Natural killer cell (primary cell): ENCODE measurements around the gene CD34. TPM values are rescaled to one million over a fixed set of nuclear protein-coding genes. Genes with fewer than 3 reads are reported as not detected.

Source experiments
- ATAC-seq, 3 donors: fragments of 150-1000 bp in 2 of 3; fragments of 200-7000 bp in 1 of 3; cut with Tn5 transposase; 1 replicate in 1 of 3; 2 replicates in 2 of 3; pipeline ENCODE4 v1.10.0; 2021; ENCODE audit warnings: mild to moderate bottlenecking in 2 of 3, moderate library complexity in 2 of 3
- DNase-seq, 2 donors: peaks; one replicate each; pipeline versions ENCODE4 v3.0.0 to v3.0.0-alpha.2; 2013 to 2021; ENCODE audit warnings: mixed read lengths in 1 of 2
- H3K27ac ChIP-seq: one replicate; pipeline ENCODE4 v1.5.1; 2013; ENCODE audit warnings: mild to moderate bottlenecking, low read length
- H3K27me3 ChIP-seq: one replicate; pipeline ENCODE4 v1.6.1; 2013; ENCODE audit warnings: low read length; ENCODE audit not compliant: control insufficient read depth, insufficient read depth
- H3K36me3 ChIP-seq: one replicate; pipeline ENCODE4 v1.6.1; 2013; ENCODE audit warnings: low read length; ENCODE audit not compliant: control insufficient read depth, insufficient read depth
- H3K4me1 ChIP-seq: one replicate; pipeline ENCODE4 v1.6.1; 2013; ENCODE audit warnings: low read length; ENCODE audit not compliant: control insufficient read depth, insufficient read depth
- H3K4me3 ChIP-seq: one replicate; pipeline ENCODE4 v1.5.1; 2013; ENCODE audit warnings: low read length
- H3K9me3 ChIP-seq: one replicate; pipeline ENCODE4 v1.6.1; 2013; ENCODE audit warnings: low read length; ENCODE audit not compliant: control insufficient read depth, insufficient read depth
- H3K27ac Mint-ChIP-seq, 2 donors: one replicate each; pipeline ENCODE4 v1.8.0; 2022; ENCODE audit warnings: mild to moderate bottlenecking in 2 of 2, mixed read lengths in 2 of 2, moderate library complexity in 1 of 2
- H3K27me3 Mint-ChIP-seq, 2 donors: one replicate each; pipeline ENCODE4 v1.8.0; 2022; ENCODE audit warnings: low read depth in 2 of 2, mixed read lengths in 2 of 2
- H3K36me3 Mint-ChIP-seq: one replicate; pipeline ENCODE4 v1.8.0; 2022; ENCODE audit warnings: mixed read lengths
- H3K4me1 Mint-ChIP-seq, 2 donors: one replicate each; pipeline ENCODE4 v1.8.0; 2022; ENCODE audit warnings: mixed read lengths in 2 of 2
- H3K4me3 Mint-ChIP-seq: one replicate; pipeline ENCODE4 v1.8.0; 2022; ENCODE audit warnings: mild to moderate bottlenecking, moderate library complexity, mixed read lengths
- H3K9me3 Mint-ChIP-seq, 2 donors: one replicate each; pipeline ENCODE4 v1.8.0; 2022; ENCODE audit warnings: mixed read lengths in 2 of 2
- CTCF ChIP-seq: fragments of 200-600 bp; IDR thresholded peaks from one replicate; pipeline ENCODE4 v1.8.0; 2022; ENCODE audit warnings: antibody characterized with exemption
- WGBS: methylation state at CpG from one replicate; pipeline ENCODE4 v1.1.7; 2013; ENCODE audit warnings: missing lambda C conversion rate; ENCODE audit not compliant: insufficient coverage; 5-methylcytosine and 5-hydroxymethylcytosine counted together
- intact Hi-C: fragments of 100-400 bp; cut with micrococcal nuclease; formaldehyde crosslinking; loops from one replicate; pipeline ENCODE4 v1.14.2; 2022
- total RNA-seq, 4 donors: library from RNA; stranded (reverse); fragments of 120-200 nt in 1 of 4; gene quantifications; one replicate each; pipeline versions ENCODE4 v1.2.3 to v1.2.4, GENCODE V29; 2013 to 2022

The CD34 gene
- total RNA-seq, 3 donors from 2014 or later (not counting 1 experiment from before 2014, with no cell fraction given) = 0.14 to 0.30 TPM; not detected in 1

- Histone ChIP-seq H3K27ac (no peak overlapping the region), H3K4me3 (no peak overlapping the region), H3K36me3 (peaks cover 4% of the 10 kb centered on the region), H3K9me3 (no peaks in the 10 kb centered on the region), H3K4me1 (peaks cover 20% of the 10 kb centered on the region), H3K27me3 (no peaks in the 10 kb centered on the region)
- DNase-seq (no peak), ATAC-seq (no peak)
- no peak for TF ChIP-seq CTCF
- H3K36me3 Mint-ChIP-seq = no peaks in the 10 kb centered on the region
- peak overlapping the region; percentile 63 to 72 for H3K27ac Mint-ChIP-seq
- intact Hi-C loops = no loop called here
- H3K27me3 Mint-ChIP-seq = no peaks in the 10 kb centered on the region
- no peaks in the 10 kb centered on the region for H3K9me3 Mint-ChIP-seq
- H3K4me3 Mint-ChIP-seq = no peak overlapping the region
- H3K4me1 Mint-ChIP-seq = peaks cover 67% of the 10 kb centered on the region in 2 donors
Measured at GRCh38 chr1:207839083-207839413, 71.9 kb downstream of the CD34 start.

GRCh38 chr1:207838156-207839082, 72.5 kb downstream of the CD34 start:
- DNase-seq (no peak), ATAC-seq (no peak)
- intact Hi-C loops = no loop called here
- no peak overlapping the region for H3K27ac ChIP-seq
- peaks cover 67% of the 10 kb centered on the region in 2 donors for H3K4me1 Mint-ChIP-seq
- H3K4me1 ChIP-seq = peaks cover 22% of the 10 kb centered on the region
- no peaks in the 10 kb centered on the region for H3K9me3 ChIP-seq
- H3K36me3 ChIP-seq = peaks cover 4% of the 10 kb centered on the region
- 93% methylated on average over 14 of the region's 15 CpGs for WGBS
- H3K27me3 ChIP-seq = no peaks in the 10 kb centered on the region
- H3K4me3 Mint-ChIP-seq = no peak overlapping the region
- no peak overlapping the region for H3K4me3 ChIP-seq
- H3K36me3 Mint-ChIP-seq = no peaks in the 10 kb centered on the region
- H3K27ac Mint-ChIP-seq = peak overlapping the region; percentile 99
- H3K9me3 Mint-ChIP-seq = no peaks in the 10 kb centered on the region
- TF ChIP-seq CTCF = no peak
- no peaks in the 10 kb centered on the region for H3K27me3 Mint-ChIP-seq

DNA sequence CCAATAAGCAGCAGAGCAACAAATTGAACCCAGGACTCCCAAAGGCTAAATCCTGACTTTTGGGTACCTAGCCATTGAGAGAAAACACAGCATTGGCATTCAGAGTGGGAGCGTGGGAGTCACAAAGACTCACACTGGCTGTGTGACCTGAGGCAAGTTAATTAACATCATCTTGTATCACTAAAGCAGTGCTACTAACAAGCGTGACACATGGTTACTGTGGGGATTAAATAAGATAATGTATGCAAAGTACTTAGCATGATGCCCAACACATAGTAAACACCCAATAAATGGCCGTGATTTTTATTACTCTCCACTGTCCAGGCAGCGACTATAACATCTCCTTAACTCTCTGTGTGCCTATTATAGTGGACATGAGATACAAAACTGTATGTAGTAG, 73.3 kb downstream of the CD34 start:
- Histone ChIP-seq H3K36me3 (peaks cover 4% of the 10 kb centered on the region), H3K4me1 (peaks cover 29% of the 10 kb centered on the region), H3K4me3 (no peak overlapping the region), H3K27me3 (no peaks in the 10 kb centered on the region), H3K27ac (no peak overlapping the region), H3K9me3 (no peaks in the 10 kb centered on the region)
- ATAC-seq = no peak
- H3K4me3 Mint-ChIP-seq = no peak overlapping the region
- H3K27ac Mint-ChIP-seq = peak overlapping the region; percentile 99
- 100% methylated on average over 1 of the region's 4 CpGs for WGBS
- TF ChIP-seq CTCF = no peak
- peaks cover 64 to 70% of the 10 kb centered on the region in 2 donors for H3K4me1 Mint-ChIP-seq
- no peaks in the 10 kb centered on the region for H3K36me3 Mint-ChIP-seq
- H3K27me3 Mint-ChIP-seq = no peaks in the 10 kb centered on the region
- DNase-seq = no peak
- no peaks in the 10 kb centered on the region for H3K9me3 Mint-ChIP-seq
- intact Hi-C loops = no loop called here
